GM13976 (cell line): ENCODE data around the gene ZNF521.

Experiments used
- DNase-seq: peaks from one replicate; pipeline ENCODE4 v3.0.0; 2012; ENCODE audit warnings: low spot score
- in situ Hi-C: fragments of 300-500 bp; cut with MboI; formaldehyde crosslinking; loops from one replicate; pipeline ENCODE4 v1.12.0; 2022; ENCODE audit warnings: low sequenced_read_pairs, mixed read lengths, inconsistent platforms; ENCODE audit not compliant: unreplicated experiment
- TF ChIP-seq, protein P1 (sequence below): IDR thresholded peaks from 2 replicates; pipeline ENCODE4 v1.5.1; 2012; ENCODE audit warnings: borderline replicate concordance, mild to moderate bottlenecking; ENCODE audit not compliant: insufficient read depth; ENCODE audit errors: extremely low read depth, missing control alignments, control extremely low read depth

Gene ZNF521

DNA sequence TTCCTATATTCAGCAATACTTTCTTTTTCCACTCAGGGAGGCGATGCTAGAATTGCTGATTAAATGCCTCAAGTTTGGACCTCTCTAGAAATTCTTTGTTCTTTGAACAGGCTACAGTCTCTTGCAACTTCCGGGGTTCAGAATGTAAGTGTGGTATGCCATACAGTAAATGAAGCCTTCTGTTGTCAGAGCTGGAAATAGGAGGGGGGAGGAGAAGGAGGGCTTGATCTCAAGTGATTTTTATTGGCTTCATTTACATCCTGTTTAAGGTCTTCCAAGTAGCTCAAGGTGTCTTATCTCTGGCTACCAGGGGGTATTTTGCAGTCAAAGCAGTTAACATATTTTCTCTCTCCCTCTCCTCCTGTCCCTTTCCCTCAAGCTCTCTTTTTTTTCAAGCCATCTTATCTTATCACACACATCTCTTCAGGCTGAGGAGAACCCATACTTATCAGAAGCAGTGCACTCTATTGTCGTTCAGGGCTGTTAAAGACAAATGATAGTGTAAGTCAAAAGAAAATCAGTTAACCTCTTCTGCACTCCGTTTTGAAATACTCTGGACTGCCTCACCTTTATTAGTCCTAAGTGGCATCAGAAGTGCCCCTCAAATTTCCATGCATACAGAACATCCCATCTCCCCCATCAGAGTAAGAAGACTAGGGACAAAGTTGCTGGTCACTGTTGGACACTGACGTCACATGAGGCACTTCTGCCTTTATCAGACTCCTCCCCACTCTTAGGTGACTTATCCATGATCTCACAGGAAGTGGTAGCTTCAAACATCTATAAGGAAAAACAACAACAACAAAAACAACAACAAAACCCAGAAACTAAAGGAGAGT is 112.2 kb downstream of the ZNF521 start:
- no peak for DNase-seq
- in situ Hi-C loops = no loop called here
- TF ChIP-seq, protein P1, sequence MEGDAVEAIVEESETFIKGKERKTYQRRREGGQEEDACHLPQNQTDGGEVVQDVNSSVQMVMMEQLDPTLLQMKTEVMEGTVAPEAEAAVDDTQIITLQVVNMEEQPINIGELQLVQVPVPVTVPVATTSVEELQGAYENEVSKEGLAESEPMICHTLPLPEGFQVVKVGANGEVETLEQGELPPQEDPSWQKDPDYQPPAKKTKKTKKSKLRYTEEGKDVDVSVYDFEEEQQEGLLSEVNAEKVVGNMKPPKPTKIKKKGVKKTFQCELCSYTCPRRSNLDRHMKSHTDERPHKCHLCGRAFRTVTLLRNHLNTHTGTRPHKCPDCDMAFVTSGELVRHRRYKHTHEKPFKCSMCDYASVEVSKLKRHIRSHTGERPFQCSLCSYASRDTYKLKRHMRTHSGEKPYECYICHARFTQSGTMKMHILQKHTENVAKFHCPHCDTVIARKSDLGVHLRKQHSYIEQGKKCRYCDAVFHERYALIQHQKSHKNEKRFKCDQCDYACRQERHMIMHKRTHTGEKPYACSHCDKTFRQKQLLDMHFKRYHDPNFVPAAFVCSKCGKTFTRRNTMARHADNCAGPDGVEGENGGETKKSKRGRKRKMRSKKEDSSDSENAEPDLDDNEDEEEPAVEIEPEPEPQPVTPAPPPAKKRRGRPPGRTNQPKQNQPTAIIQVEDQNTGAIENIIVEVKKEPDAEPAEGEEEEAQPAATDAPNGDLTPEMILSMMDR = no peak

DNA sequence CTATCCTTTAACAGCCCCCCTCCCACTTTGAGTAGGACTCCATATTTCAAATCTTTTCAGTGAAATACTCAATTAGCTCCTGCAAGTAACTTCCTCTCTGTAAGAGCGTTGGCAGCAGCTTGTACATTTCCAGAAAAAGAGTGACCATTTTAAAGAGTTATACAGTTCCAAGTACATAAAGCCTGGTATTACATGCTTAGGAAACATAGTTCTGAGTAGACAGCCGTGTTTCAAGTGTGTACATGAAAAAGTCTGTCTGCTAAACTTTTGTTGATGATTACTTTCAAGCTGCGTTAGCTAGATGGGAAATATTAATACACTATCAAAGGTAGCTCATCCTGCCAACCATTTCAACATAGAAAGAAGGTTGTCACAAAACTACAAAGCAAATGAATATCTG is 112.8 kb downstream of the ZNF521 start:
- no peak for DNase-seq
- TF ChIP-seq, protein P1 = no peak
- in situ Hi-C loops = no loop called here

DNA sequence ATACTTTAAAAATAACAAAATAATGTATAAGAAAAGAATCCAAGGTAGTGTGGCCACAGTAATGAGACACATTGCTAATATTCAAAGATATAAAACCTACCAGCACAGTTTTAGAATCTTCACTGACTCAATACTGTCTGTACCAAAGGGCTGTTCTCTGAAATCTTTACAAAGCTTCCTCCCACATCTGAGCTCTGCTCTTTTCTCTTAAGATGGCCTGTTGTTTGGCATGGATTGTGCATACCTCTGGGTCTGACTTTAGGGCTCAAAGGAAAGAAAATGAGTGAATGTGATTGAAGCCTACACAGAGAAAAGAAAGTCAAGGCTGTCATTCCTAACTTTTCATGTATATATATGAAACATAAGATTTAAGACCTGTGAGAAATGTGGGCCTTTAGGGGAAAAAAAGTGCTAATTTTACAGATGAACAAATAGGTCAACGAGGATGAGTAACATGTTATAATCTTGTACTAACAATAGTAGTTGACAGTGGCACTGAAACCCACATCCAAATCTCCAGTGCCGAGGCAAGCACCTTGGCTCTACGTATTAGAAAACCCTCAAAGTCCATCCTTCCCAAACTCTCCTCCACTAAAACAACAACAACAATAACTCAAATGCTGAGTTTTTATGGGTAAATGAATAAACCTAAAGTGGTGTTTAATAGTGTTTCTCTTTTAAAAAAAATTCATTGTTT is 114.2 kb downstream of the ZNF521 start:
- in situ Hi-C loops = no loop called here
- TF ChIP-seq, protein P1 = no peak
- no peak for DNase-seq

DNA sequence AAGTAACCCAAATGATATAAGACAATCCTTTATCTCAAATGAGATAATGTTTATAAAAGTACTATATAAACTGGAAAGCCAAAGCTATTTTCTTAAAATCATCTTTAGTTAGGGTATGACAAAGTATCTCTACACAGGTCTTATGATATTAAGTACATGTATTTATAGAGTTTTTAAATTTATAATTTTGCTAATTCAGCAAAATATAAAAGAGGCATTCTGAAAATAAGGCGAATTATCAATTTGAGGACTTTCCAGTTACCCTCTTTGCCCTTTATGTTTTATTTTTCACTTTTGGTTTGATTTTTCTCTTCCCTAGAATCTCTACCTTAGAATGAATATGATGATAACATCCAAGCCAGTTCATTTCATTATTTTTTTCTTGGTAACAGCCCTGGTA is 115.2 kb downstream of the ZNF521 start:
- TF ChIP-seq, protein P1 = no peak
- no peak for DNase-seq
- in situ Hi-C loops = no loop called here

DNA sequence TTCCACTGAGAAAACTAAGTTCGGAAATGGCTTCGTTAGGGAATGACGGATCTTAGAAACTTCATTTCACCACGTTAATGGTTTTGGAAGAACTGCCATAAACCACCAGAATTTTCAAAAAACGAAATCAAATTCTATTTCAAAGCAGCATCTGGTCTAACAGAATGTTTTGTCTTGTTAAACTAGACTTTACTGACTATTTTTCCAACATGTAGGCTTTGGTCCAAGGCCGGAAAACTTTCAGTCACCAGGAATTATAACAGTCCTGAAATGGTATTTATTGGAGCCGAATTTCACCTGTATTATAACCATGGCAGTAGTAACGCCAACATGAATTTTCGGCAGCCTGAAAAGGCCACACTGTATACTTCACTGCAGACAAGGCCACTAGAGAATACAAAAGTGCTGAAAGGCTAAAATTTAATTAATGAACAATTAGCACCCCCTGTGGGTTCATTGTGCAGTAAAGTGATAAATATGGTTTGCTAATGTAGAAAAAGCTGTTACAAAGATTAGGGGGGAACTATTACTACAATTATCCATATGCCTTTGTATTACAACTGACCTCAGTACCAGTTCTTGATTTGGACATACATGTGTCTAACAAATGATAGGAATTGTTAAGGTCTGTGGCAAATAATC is 116.4 kb downstream of the ZNF521 start:
- in situ Hi-C loops = no loop called here
- TF ChIP-seq, protein P1 = no peak
- DNase-seq = no peak

DNA sequence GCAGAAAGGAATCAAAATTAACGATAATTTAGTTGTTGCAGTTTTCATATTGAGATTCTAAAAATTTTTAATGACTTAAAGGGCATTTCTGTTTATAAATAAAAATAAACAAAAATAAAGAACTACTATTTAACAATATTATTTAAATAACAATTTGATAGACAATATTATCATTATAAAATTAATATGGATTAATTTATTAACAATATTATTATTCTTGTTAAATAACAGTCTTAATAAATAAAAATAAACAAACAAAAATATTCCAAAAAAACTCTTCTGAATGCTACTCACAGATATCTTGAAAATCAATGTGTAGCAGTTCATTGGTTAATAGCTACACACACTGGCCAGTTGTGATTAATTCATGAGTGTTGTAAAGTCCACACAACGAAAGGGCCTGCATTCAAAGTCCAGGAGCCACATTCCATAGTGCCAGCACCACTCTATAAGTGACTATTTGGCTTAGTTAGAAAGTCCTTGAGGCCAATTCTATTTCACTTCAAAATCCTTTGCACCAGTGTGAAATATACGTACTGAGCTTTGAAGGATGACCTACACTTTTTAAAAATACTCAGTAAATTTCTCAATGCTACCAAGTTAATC is 117.1 kb downstream of the ZNF521 start:
- in situ Hi-C loops = no loop called here
- TF ChIP-seq, protein P1 = no peak
- no peak for DNase-seq
